ENCODE data around the gene RTN4RL1. TPM values are rescaled to one million over a fixed set of nuclear protein-coding genes. Genes with fewer than 3 reads are reported as not detected.
A peak's percentile ranks its signal among the peaks of the same experiment; 100 is the strongest.

RTN4RL1 gene
- polyA plus RNA-seq, 1 donor (not counting 4 experiments of a cell fraction or from before 2014, with no cell fraction given): 2.3 TPM

- Histone ChIP-seq H4K20me1 (ENCODE audit: control insufficient read depth, extremely low read depth, insufficient read depth, low read length) (no peaks in the 10 kb centered on the region), H3K4me2 (ENCODE audit: control insufficient read depth, extremely low read depth, insufficient read depth, low read depth, low read length) (no peak overlapping the region), H3K27ac (ENCODE audit: control insufficient read depth, insufficient read depth, low read length) (no peak overlapping the region), H3K4me1 (ENCODE audit: control insufficient read depth, extremely low read depth, insufficient read depth, low read length) (peaks cover 13% of the 10 kb centered on the region), H3K9me1 (ENCODE audit: control insufficient read depth, extremely low read depth, insufficient read depth, low read length) (no peaks in the 10 kb centered on the region), H2AFZ (ENCODE audit: control insufficient read depth, low read length) (no peak overlapping the region), H3K79me2 (ENCODE audit: control insufficient read depth, insufficient read depth, low read length) (no peaks in the 10 kb centered on the region), H3K27me3 (ENCODE audit: control insufficient read depth, extremely low read depth, insufficient read depth, low read length) (no peaks in the 10 kb centered on the region), H3K9ac (ENCODE audit: control insufficient read depth, extremely low read depth, insufficient read depth, low read length) (no peak overlapping the region), H3K36me3 (ENCODE audit: control insufficient read depth in 2 of 2, extremely low read depth in 1 of 2, insufficient read depth in 2 of 2, low read length in 2 of 2) (no peaks in the 10 kb centered on the region), H3K9me3 (ENCODE audit: control insufficient read depth, low read depth, low read length) (no peaks in the 10 kb centered on the region), H3K4me3 (ENCODE audit: control insufficient read depth in 2 of 3, extremely low read depth in 1 of 3, insufficient read depth in 2 of 3, low read depth in 1 of 3, low read length in 3 of 3) (no peak overlapping the region)
- TF ChIP-seq, protein P1, sequence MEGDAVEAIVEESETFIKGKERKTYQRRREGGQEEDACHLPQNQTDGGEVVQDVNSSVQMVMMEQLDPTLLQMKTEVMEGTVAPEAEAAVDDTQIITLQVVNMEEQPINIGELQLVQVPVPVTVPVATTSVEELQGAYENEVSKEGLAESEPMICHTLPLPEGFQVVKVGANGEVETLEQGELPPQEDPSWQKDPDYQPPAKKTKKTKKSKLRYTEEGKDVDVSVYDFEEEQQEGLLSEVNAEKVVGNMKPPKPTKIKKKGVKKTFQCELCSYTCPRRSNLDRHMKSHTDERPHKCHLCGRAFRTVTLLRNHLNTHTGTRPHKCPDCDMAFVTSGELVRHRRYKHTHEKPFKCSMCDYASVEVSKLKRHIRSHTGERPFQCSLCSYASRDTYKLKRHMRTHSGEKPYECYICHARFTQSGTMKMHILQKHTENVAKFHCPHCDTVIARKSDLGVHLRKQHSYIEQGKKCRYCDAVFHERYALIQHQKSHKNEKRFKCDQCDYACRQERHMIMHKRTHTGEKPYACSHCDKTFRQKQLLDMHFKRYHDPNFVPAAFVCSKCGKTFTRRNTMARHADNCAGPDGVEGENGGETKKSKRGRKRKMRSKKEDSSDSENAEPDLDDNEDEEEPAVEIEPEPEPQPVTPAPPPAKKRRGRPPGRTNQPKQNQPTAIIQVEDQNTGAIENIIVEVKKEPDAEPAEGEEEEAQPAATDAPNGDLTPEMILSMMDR (optimal IDR thresholded peaks at IDR 0.05 in 1 of 3, IDR thresholded peaks at IDR 0.05 in 1 of 3, conservative IDR thresholded peaks at IDR 0.05 in 1 of 3; ENCODE audit: extremely low read depth in 1 of 3, insufficient read depth in 2 of 3, low read length in 3 of 3): no peak
- no peak for TF ChIP-seq EZH2 (IDR thresholded peaks at IDR 0.05; ENCODE audit: low read length)
- dilution Hi-C loops (cut with MboI; ENCODE audit: extremely low pct_ligation_motif_present, low sequenced_read_pairs): no loop called here
- DNase-seq (ENCODE audit: low read depth, low spot score) (no peak), FAIRE-seq (no peak)
Observed at GRCh38 chr17:2002767-2003329, 22.3 kb downstream of the RTN4RL1 start.

DNA sequence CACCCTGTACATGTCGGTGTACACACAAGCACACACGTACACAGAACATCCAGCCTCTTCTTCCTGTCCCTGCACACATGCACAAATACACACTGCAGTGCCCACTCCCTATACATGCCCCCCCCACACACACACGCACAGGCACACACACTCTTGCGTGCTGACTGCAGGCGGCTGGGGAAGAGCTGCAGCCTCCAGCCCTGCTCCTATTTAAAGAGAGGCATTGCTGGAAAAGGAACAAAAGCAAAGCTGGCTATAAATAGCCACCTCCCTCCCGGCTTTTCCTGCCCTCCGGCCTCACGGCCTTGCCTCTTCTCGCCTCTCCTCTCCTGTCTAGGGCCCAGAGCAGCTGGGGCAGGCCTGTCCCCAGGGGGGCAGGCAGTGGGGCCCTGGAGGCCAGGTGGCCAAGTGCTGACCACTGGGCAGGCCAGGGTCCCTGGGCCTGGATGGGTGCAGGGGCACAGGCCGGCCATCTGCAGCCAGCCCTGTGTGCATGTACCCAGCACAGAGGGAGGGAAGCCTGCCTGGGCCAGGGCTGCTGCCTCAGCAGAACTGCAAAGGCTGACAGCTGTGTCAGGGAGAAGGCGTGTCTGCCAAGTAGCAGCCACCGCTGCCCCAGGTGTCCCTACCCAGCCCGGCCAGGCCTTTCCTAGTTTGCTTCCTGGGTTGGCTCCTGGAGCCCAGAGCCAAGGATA is 25.4 kb downstream of the RTN4RL1 start:
- DNase-seq (ENCODE audit: low read depth, low spot score) (no peak), FAIRE-seq (no peak)
- peak overlapping the region; percentile 29 for H3K4me2 ChIP-seq (ENCODE audit: control insufficient read depth, extremely low read depth, insufficient read depth, low read depth, low read length)

More for the DNA sequence above, 25.4 kb downstream of the RTN4RL1 start:
- Histone ChIP-seq H3K9me1 (ENCODE audit: control insufficient read depth, extremely low read depth, insufficient read depth, low read length) (no peaks in the 10 kb centered on the region), H3K36me3 (ENCODE audit: control insufficient read depth in 2 of 2, extremely low read depth in 1 of 2, insufficient read depth in 2 of 2, low read length in 2 of 2) (no peaks in the 10 kb centered on the region), H3K4me1 (ENCODE audit: control insufficient read depth, extremely low read depth, insufficient read depth, low read length) (peaks cover 21% of the 10 kb centered on the region), H3K27ac (ENCODE audit: control insufficient read depth, insufficient read depth, low read length) (no peak overlapping the region), H3K4me3 (ENCODE audit: control insufficient read depth in 2 of 3, extremely low read depth in 1 of 3, insufficient read depth in 2 of 3, low read depth in 1 of 3, low read length in 3 of 3) (no peak overlapping the region), H3K9ac (ENCODE audit: control insufficient read depth, extremely low read depth, insufficient read depth, low read length) (no peak overlapping the region), H4K20me1 (ENCODE audit: control insufficient read depth, extremely low read depth, insufficient read depth, low read length) (no peaks in the 10 kb centered on the region), H3K79me2 (ENCODE audit: control insufficient read depth, insufficient read depth, low read length) (no peaks in the 10 kb centered on the region), H3K9me3 (ENCODE audit: control insufficient read depth, low read depth, low read length) (no peaks in the 10 kb centered on the region), H2AFZ (ENCODE audit: control insufficient read depth, low read length) (no peak overlapping the region), H3K27me3 (ENCODE audit: control insufficient read depth, extremely low read depth, insufficient read depth, low read length) (no peaks in the 10 kb centered on the region)
- TF ChIP-seq, protein P1 (optimal IDR thresholded peaks at IDR 0.05 in 1 of 3, IDR thresholded peaks at IDR 0.05 in 1 of 3, conservative IDR thresholded peaks at IDR 0.05 in 1 of 3; ENCODE audit: extremely low read depth in 1 of 3, insufficient read depth in 2 of 3, low read length in 3 of 3): no peak
- no peak for TF ChIP-seq EZH2 (IDR thresholded peaks at IDR 0.05; ENCODE audit: low read length)
- dilution Hi-C loops (cut with MboI; ENCODE audit: extremely low pct_ligation_motif_present, low sequenced_read_pairs): no loop called here

Measured in keratinocyte (primary cell).